Fibroblast of villous mesenchyme (primary cell): Measurements from ENCODE around the gene CACNA2D2. TPM values are rescaled to one million over a fixed set of nuclear protein-coding genes. Genes with fewer than 3 reads are reported as not detected.

Experiments used
- DNase-seq: peaks from one replicate; pipeline ENCODE4 v3.0.0-alpha.2; 2010; ENCODE audit warnings: low read depth
- H3K4me3 ChIP-seq: 2 replicates; pipeline ENCODE4 v1.5.1; 2011; ENCODE audit warnings: low read depth, mild to moderate bottlenecking, low read length
- CTCF ChIP-seq: IDR thresholded peaks from 2 replicates; pipeline ENCODE4 v1.5.1; 2012; ENCODE audit warnings: low read depth, mild to moderate bottlenecking, low read length; ENCODE audit not compliant: insufficient read depth
- total RNA-seq: library from RNA; depleted of rRNA; stranded (reverse); fragments of >200 nt; gene quantifications from 2 replicates; pipeline ENCODE4 v1.2.3, GENCODE V29; 2012

The CACNA2D2 gene
- total RNA-seq, 1 donor = not detected

- H3K4me3 ChIP-seq = no peak overlapping the region
- no peak for DNase-seq
- TF ChIP-seq CTCF = no peak
These were observed 9.3 kb downstream of the CACNA2D2 start for GRCh38 chr3:50494126-50494525.

GRCh38 chr3:50493623-50494022, 9.8 kb downstream of the CACNA2D2 start:
- no peak for DNase-seq
- H3K4me3 ChIP-seq = no peak overlapping the region
- no peak for TF ChIP-seq CTCF

- H3K4me3 ChIP-seq = no peak overlapping the region
- no peak for DNase-seq
- TF ChIP-seq CTCF = no peak
These were observed 10.3 kb downstream of the CACNA2D2 start for GRCh38 chr3:50493086-50493485.

- no peak for TF ChIP-seq CTCF
- DNase-seq = no peak
- H3K4me3 ChIP-seq = no peak overlapping the region
These were observed 12.4 kb downstream of the CACNA2D2 start for GRCh38 chr3:50491023-50491422.

- DNase-seq = no peak
- H3K4me3 ChIP-seq = no peak overlapping the region
- no peak for TF ChIP-seq CTCF
These were observed 13.0 kb downstream of the CACNA2D2 start for GRCh38 chr3:50490424-50490823.

GRCh38 chr3:50487181-50487580, 16.3 kb downstream of the CACNA2D2 start:
- DNase-seq = no peak
- H3K4me3 ChIP-seq = no peak overlapping the region
- no peak for TF ChIP-seq CTCF

- TF ChIP-seq CTCF = no peak
- DNase-seq = no peak
These were observed 17.1 kb downstream of the CACNA2D2 start for GRCh38 chr3:50486219-50486888.

More at GRCh38 chr3:50486219-50486888, 17.1 kb downstream of the CACNA2D2 start:
- no peak overlapping the region for H3K4me3 ChIP-seq
